COLO829 (cell line): ENCODE measurements around the gene UPB1.

Experiments
- DNase-seq: peaks from one replicate; pipeline ENCODE4 v3.0.0; 2012; ENCODE audit warnings: low spot score

UPB1 gene

DNA sequence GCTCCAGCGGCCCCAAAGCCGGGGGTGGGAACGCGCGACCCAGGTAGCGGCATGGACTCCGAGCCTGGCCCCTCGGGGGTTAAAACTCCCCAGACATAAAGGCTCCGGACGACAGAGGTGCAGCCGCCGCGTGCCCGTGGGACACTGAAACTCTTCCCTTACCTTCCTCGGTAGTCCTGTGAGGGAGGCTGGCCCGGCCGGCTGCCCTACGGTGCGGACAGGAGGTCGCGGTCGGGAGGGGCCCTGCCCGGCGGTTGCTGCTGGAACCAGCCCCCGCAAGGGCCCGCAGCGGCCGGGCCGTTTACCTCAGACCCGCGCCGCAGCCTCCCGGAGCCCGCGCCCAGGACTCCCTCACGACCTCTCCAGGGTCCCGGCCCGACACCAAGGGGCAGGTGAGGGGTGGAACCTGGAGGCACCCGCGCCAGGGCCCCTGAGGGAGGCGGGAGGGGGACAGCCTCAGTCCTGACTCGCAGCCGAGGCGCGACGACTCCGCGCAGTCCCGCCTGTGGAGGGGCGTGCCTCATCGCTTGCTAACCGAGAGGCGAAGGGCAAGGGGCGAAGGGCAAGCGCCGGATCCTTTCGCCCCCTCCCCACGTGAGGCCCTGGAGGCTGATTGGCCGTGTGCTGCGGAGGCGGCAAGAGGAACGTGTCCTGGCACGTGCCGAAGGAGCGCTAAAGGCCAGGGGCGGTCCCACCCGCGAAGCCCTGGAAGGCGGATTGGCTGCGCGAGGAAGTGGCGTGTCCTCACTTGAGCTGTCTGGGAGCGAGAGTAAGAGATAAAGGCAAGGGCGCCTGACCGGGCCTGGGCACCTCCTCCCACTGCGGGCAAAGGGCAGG, at the start of gene UPB1:
TSS of gene UPB1 (plus strand) at position 805 of the 837 bp plus-strand sequence. CDS start 72 bp downstream, outside the sequence.
- DNase-seq, result no peak

DNA sequence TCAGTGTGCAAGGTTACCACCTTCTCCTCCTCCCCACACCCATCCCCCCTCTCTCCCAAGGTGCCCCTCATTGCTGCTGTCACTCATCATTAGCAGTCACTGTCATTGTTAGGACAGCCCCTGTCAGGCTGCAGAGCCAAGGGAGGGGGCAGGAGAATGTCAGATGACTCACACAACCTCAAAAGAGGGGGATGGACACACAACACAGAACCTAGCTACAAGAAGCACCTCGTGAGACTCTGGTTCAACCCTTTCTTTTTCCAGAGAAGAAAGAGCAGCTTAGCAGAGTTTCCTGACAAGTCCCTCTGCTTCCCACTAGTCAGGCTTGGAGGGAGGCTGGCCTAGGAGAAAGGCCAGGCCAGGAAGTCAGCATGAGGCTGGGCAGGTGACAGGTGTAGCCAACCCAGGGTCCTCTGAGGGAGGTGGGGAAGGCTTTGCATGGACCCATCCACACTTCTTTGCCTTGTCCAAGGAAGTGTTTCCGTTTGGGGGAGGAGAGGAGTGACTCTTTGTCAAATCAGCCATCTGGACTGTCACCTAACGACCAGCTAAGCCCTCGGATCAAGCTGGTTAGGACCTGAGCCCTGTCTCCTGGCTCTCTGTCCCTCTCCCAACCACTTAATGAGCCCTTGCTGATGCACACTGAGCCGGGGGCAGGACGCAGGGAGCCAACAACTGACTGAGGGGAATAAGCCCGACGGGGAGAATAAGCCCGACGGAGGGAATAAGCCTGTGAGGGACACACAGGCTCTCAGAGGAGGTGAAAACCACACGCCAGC, 49.5 kb upstream of the UPB1 start:
- DNase-seq, result peak; percentile 54

DNA sequence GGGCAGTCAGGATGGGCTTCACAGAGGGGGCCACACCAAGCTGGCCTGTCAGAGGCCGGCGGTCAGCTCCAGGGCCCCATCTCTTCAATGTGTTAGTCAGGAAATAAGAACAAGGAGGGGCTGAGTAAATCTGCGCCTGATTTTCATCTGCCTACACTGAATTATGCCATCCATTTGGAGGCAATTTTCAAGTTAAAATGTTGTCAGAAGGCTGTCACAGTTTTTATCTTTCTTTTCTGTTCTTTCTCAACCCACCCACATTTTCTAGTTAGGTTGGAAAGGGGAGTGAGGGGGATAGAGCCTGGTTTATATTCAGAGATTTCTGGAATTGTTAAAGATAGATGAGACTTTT, 48.9 kb upstream of the UPB1 start:
- no peak for DNase-seq

DNA sequence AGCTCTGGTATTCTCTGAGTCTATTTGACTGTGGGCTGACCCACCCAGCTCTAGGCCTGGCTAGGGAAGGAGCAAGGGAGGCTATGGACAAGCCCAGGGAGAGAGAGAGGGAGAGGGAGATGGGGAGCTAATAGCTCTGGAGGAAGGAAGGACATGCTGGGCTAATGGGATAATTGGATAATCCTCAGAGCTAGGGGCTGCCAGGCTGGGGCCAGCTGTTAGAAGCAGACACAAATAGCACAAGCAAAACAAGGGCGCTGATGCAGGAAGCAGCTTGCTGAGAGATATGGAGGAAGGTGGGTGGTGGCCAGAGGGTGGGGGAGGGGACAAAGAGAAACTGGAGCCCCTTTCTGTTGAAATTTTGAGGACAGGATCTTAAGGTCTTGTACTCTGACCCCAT, 44.5 kb upstream of the UPB1 start:
- DNase-seq, result no peak

DNA sequence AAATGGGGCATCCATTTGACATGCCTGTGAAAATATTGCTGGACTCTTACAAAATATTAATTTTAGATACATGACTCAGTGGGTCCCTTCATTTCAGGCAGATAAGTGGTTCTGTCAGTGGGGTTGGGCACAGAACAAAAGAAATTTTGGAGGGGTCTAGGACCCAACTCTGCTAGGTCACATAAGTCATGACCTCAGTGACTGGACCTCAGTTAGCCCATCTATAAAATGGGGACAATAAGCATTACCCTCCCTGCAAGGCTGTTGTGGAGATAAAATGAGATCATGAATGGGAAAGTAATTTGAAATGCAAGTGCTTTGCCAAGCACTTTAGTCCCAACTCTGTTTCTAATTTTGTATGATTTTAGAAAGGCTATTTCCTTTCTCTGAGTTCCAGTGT, 44.0 kb upstream of the UPB1 start:
- DNase-seq, result no peak

DNA sequence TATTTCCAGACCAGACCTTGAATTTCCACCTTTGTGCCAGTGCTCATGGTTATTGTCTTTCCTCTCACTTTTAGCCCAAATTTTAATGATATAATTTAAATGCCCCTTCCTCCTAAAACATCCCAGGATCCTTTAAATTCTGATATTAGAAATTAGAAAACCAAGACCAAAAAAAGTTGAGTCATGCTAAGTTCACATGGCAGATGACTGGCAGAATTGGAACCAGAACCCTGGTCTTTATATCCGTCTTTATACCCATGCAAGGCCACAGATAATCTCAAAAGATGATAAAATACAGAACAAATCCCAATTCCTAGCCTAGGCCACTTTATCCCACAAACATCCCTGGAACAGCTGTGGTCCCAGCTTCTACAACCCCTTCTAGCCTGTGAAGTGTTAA, 41.3 kb upstream of the UPB1 start:
- DNase-seq, result no peak

DNA sequence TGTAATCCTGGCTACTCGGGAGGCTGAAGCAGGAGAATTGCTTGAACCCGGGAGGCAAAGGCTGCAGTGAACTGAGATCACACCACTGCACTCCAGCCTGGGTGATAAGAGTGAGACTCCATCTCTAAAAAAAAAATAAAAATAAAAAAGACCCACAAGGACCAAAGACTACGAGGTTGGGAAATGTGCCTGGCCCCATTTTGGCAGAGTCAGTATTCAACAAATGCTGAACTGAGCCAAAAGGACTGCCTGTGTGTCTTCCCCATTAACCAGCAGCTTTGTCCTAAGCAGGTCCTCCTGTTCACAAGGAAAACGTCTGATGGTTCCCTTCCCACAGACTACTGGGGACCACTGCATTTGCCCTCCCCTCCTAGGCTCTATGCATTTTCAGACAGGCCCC, 40.1 kb upstream of the UPB1 start:
- DNase-seq, result no peak

DNA sequence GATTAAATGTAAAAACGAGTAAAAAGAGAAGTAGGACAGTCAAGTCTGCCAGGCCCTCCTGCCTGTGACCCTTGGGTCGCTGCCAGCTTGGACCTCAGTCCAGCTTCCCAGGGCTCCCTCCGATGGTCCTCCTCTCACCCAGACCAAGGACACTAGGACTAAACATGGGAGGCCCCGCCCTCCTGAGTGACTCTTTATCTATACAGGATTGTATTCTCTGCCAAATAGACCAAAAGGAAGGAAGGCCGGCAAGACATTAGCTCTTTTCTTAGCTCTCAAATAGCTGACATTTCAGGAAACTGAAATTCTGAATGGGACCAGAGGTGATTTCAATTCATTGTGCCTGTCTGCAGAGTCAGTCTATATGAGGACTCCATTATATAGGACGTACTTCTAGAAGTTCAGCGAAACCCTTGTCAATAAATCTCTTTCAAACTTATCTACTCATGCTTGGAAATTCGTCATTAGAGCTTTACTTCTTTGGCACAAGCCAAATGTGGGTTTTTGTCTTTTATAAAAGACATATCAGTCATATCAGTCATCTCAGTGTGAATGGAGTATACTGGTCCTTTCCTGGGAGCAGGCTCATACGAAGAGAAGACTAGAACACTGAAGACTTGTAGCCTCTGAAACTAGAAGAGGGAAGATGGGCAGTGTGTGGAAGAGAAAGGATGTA, 39.2 kb upstream of the UPB1 start:
- DNase-seq, result peak; percentile 63

DNA sequence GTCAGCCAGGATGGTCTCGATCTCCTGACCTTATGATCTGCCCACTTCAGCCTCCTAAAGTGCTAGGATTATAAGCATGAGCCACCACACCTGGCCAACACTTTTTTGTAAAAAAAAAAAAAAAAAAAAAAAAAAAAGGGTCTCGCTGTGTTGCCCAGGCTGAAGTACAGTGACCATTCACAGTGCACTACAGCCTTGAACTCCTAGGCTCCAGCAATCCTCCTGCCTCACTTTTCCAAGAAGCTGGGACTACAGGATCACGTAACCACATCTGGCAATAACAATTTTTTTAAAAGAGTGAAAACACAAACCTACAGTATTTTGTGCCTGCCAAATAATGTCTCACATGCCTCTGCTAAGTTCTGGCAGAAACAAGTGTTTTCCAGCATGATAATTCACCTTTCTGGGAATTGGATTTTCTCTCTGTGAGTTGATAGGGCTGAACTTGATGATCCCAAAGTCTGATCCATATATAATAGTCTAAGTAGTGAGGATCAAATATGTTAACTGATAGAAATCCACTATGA, 37.2 kb upstream of the UPB1 start:
- no peak for DNase-seq

DNA sequence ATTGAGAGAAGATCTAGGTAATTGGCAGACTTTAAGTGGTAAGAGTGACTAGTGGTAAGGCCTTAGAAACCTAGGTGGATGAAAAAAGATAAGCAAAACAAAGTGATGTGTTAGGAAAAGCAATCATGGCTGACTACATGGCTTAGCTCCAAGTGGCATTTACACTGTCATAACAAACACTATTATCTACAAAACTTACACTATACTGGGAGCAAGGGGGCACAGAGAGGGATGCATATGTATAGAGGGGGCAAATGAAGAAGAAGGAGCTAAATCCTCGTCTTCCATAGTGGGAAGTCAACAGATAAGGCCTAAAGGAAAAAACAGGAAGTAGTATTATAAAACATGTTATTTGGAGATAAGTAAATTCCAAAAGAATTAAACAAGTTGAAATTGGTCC, 35.2 kb upstream of the UPB1 start:
- DNase-seq, result no peak

DNA sequence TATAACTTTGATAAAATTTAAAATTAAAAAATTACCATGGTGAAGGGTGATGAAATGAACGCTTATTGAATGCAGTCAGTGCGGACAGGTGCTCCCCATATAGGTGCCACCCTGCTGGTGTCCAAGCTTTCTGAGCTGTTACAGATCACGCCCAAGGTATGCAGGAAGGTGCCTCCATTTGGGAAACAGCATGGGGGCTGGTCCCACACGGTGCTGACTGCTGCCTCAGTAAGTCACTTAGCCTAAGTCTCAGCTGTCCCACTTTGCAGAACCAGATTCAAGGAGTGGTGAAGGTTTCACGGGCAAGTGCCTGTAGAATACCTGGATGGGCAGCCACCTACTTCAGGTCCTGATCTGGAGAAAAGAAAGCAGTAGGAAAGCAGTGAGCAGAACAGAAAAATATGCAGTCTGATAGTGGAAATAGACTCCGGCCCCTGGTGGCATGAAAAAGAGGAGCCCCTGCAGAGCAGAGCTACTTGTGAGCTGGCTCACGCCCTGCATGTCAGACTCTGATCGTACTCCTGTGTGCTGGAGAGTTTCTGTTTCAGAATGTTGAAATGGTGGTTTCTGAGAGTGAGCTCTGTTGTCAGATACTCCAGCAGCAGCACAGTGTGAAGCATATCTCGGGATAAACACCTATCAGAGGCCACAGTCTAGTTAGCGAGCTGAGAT, 34.6 kb upstream of the UPB1 start:
- DNase-seq, result no peak

DNA sequence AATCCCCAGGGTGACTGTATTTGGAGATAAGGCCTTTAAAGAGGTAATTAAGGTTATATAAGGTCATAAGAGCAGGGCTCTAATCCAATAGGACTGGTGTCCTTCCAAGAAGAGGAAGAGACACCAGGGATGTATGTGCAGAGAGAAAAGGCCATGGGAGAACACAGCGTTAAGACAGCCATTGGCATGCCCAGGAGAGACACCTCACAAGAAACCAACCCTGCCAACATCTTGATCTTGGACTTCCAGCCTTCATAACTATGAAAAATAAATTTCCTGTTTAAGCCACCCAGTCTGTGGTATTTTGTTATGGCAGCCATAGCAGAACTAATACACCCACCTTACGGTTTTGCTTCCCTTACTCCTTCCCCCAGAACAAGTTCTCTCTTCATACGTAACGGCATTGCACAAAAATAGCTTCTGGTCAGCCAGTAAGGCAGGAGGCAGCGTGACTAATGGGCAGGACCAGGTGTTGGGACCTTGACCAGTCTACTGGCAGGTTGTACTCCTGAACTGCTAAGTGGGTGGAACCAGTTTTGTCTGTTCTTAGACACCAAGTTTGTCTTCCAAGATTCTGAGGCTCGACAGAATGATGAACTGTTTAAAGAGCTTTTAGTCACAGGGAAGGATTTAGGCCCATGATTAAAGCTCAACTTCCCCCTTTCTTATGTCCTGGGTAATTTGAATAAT, 31.9 kb upstream of the UPB1 start:
- no peak for DNase-seq

DNA sequence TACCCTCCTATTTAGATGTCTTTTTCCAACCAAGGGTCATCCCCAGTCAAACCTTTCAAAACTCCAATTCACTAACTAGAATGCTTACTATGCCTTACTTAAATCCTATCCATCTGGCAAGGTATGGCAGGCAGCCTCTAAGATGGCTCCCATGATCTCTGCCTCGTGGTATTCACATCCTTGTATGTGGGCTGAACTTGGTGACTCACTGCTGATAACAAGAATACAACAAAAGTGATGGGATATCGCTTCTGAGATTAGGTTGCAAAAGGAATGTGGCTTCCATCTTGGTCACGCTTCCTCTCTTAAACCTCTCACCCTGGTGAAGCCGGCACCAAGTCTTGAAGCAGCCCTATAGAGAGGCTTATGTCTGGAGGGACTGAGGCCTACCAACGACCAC, 29.6 kb upstream of the UPB1 start:
- peak; percentile 70 for DNase-seq

DNA sequence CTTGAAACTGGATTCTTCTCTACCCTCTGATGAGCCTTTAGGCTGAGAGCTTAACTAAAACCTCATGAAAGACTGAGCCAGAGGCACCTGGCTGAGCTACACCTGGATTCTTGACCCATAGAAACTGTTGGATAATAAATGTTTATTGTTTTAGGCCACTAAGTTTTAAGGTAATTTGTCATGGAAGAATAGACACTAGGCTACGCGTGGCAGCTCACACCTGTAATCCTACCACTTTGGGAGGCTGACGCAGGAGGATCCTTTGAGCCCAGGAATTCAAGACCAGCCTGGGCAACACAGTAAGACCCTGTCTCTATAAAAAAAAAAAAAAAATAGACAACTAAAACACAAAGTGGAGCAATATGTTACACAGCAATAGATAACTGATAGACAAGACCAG, 29.2 kb upstream of the UPB1 start:
- no peak for DNase-seq

DNA sequence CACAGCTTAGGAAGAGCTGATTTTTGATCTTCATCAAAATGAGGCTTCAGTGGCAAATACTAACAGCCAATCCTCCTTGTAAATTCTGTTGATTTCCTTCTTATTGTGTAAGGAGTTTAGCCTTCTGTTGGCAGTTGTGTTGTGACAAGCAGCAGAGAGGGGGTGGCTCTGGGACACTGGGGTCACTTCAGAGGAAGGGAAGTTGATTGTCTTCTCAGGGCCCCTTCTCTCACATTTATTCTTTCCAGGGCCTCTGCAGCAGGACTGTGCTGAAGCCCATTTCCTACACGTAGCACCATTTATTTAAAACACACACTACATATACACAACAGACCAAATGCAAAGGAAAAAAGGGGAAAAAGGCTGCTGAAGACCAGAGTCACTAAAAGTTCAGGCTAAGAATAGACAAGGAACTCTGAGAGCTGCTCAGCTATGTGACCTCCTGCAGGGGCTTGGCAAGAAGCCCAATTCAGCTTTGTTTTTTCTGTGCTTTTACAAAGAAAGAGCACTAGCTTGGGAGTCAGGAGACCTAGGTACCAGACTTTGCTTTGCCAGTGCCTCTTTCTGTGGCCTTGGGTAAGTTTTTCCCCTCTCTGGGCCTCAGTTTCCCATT, 28.3 kb upstream of the UPB1 start:
- peak; percentile 69 for DNase-seq

DNA sequence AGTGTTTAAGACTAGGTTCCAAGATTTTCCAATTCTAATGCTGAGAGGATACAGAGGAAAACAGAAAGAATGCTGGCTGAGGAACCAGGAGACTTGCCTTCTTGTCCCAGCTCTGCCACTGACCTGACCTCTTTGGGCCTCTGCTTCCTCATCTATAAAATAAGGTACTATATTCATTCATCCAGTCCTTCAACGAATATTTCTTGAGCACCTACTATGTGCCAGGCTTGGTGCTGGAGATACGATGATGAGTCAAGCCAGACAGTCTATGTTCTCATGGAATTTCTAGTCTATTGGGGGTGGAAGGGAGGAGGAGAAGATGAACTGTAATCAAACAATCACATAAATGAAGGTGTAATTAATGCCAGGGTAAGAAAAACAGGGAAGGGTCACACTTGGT, 27.8 kb upstream of the UPB1 start:
- no peak for DNase-seq

DNA sequence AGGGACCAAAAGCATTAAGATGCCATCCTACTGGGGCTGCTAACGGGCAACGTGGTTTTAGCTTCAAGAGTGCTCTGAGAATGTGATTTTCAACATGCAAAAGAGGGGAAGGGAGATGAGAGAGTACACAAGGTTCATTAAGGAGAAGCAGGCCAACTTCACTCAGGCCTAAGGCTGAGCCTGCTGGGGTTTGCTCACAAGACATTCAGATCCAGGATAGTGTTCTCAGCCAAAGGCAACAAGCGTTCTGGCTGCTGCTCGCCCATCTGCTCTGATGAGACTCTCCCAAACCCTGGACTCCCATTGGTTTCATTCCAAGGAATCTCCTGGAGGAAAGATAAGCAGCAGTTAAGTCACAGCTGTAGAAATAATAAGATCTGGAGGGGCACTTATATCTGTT, 23.6 kb upstream of the UPB1 start:
- no peak for DNase-seq

DNA sequence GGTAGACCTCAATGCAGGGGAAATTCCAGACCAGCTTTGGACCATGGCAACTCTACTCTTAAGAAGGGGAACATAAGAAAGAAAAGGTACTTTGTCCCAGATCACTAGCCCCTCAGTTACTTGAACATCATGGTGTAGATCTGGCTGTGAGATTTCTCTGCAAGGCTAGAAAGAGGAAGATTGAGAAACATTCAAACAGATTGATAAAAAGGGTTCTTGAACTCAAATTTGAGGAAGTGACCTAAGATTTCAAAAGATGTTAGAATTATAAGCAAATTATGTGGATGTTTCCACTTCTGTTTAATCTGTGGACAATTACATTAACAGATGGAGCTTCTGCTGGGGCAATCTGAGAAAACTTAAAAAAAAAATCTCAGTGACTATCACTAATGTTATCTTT, 21.8 kb upstream of the UPB1 start:
- no peak for DNase-seq

DNA sequence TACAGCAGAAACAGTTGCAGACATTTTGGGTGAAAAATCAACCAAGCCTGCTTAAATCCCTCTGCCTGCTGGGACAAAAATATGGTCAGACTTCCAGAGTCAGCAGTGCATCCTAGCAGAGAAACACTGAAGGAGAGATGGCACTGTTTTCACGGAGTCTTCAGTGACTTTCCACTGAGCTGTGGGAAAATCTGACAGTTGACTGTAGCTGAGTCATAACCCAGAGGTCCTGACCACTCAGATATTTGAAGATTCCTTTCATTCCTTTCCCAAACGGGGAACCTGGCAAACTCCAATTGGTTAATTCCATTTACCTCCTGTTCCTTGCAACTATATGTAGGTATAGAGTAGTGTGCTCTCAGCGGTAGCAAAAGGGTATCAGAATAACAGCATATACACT, 20.9 kb upstream of the UPB1 start:
- DNase-seq, result peak; percentile 42

DNA sequence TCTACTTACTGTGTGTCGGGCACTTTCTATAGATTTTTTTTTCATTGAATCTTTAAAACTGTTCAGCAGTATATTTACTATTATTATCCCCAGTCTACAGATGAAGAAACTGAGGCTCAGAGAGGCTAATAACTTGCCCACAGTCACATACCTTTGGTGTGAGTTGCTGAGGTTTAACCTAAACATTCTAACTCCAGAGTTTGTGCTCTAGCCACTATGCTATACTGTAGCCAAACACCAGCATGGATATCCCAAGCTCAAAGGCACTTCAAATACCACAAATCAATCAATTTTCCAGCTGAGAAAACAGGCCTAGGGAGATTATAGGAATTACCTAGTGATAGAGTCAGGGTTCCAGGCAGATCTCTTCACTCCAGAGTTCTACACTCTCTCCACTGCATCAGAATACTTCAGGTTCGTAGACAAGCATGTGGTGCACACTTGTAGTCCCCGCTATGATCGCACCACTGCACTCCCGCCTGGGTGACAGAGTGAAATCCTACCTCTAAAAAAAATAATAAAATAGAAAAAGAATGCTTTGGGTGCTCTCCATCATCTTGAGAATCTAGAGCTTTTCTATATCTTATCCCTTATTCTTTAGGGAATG, 20.4 kb upstream of the UPB1 start:
- no peak for DNase-seq

DNA sequence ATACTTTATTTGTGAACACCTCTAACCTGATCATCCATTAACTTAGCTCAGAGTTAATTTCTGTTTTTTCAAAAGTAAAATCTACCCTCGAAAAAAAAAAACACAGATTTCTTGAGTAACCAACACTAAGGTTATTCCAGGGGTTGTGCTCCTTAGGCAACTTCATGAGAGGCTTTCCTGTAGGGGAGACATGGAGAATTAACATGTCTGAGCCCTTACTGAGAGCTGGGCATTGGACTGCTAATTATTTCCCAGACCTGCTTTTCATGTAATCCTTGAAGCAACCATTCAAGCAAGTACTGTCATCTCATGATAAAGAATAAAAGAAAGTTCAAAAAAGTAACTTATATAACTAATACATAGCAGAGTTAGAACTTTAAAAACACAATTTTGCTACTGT, 13.5 kb upstream of the UPB1 start:
- DNase-seq, result no peak
